Occipital lobe (tissue), 2 donors: ENCODE data around the gene CD34. TPM values are rescaled to one million over a fixed set of nuclear protein-coding genes. Genes with fewer than 3 reads are reported as not detected.

Source experiments
- DNase-seq: peaks from one replicate; lab custom pipeline; 2025; lab: John Stamatoyannopoulos, UW
- total RNA-seq: library from RNA; depleted of rRNA; stranded (reverse); fragments of >200 nt; gene quantifications from one replicate; pipeline ENCODE4 v1.2.3, GENCODE V29; 2014

CD34 gene
- total RNA-seq, 1 donor from 2014 or later, result 1.6 TPM

DNA sequence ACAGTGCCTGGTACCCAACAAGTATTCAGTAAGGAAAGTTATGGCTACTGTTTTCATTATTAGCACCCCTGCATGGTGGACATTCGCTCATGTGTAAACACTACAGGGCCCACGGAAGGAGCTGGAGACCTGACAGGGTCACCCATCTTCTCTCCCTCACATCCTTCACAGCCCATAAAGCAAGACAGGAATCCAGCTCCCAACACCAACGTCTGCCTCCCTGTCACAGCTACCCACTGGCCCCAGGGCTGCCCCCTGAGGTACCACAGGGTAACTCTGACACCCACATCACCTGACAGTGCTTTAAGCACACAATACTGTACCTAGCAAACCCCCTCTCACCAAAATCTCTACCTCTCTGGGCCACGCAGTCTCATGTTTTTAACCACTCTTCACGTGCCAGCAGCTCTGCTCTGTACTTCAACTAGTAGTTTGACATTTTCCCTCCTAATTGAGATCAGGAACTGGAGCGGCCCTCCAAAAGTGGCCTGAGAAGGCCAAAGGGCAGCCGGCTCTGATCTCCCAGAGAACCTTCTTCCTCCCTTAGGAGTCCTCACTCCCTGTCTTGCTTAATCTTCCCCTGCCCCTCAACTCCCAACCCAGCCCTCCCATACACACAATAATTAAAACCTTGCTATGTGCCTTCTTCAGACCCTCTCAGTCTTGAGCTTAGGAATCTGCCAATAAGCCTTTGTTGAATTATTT lies 76.8 kb downstream of the CD34 start:
- DNase-seq, result no peak

GRCh38 chr1:207833381-207833780 lies 77.5 kb downstream of the CD34 start:
- DNase-seq, result no peak

DNA sequence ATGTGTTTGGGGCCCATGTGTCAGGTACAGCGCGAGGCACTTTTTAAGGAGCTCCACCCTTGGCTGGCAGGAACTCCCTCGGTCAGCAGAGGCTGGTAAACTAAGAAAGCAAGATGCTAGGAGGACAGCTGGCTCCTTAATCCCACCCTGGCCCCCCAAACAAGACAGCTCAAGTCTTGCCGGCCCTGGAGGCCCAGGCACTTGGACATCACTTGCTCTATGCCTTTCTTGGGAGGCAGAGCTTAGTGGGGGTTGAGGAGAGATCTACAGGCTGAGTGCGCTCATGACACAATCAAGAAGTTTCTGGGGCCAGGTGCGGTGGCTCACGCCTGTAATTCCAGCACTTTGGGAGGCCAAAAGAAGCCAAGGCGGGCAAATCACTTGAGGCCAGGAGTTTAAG lies 78.1 kb downstream of the CD34 start:
- no peak for DNase-seq

GRCh38 chr1:207831517-207832327 lies 79.2 kb downstream of the CD34 start:
- no peak for DNase-seq

Other genes starting within 250 kb of the CD34 start
- gene CD46, start 159.1 kb downstream of the CD34 start, total RNA-seq, result 146 TPM